MM.1S (cell line): ENCODE measurements around the gene TRAF6.

Experiments
- EZH2 ChIP-seq: fragments of 300-600 bp; sonication (generic); optimal IDR thresholded peaks from 2 replicates; pipeline ENCODE3; 2017; ENCODE audit warnings: low read depth, mild to moderate bottlenecking, antibody characterized with exemption, low read length, mixed read lengths
- EZH2phosphoT487 ChIP-seq: fragments of 300-600 bp; sonication (generic); IDR thresholded peaks from 2 replicates; pipeline ENCODE4 v1.6.1; 2018; ENCODE audit warnings: antibody characterized with exemption, low read length
- TF ChIP-seq, protein P1 (sequence below): fragments of 300-600 bp; sonication (generic); IDR thresholded peaks from 2 replicates; pipeline ENCODE4 v1.5.1; 2016; ENCODE audit warnings: antibody characterized with exemption, low read length, mixed read lengths

- TF ChIP-seq, protein P1, sequence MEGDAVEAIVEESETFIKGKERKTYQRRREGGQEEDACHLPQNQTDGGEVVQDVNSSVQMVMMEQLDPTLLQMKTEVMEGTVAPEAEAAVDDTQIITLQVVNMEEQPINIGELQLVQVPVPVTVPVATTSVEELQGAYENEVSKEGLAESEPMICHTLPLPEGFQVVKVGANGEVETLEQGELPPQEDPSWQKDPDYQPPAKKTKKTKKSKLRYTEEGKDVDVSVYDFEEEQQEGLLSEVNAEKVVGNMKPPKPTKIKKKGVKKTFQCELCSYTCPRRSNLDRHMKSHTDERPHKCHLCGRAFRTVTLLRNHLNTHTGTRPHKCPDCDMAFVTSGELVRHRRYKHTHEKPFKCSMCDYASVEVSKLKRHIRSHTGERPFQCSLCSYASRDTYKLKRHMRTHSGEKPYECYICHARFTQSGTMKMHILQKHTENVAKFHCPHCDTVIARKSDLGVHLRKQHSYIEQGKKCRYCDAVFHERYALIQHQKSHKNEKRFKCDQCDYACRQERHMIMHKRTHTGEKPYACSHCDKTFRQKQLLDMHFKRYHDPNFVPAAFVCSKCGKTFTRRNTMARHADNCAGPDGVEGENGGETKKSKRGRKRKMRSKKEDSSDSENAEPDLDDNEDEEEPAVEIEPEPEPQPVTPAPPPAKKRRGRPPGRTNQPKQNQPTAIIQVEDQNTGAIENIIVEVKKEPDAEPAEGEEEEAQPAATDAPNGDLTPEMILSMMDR, result no peak
- no peak for TF ChIP-seq EZH2
- TF ChIP-seq EZH2phosphoT487, result no peak
These were observed 10.8 kb downstream of the TRAF6 start for GRCh38 chr11:36499315-36499714.
